ENCODE results near the gene EPS8L1. TPM values are rescaled to one million over a fixed set of nuclear protein-coding genes. Genes with fewer than 3 reads are reported as not detected.
"Not testable (repeated sequence)": the region's sequence is repeated elsewhere in the genome, so short reads cannot be mapped to it uniquely, and the experiment has no call there.

The EPS8L1 gene
- total RNA-seq, 1 donor: 2.2 TPM

- no peak overlapping the region for H3K4me3 ChIP-seq (ENCODE audit: low read depth, low read length)
- DNase-seq (ENCODE audit: low read depth): no peak
- TF ChIP-seq CTCF (IDR thresholded peaks at IDR 0.05; ENCODE audit: insufficient read depth, low read depth, low read length): no peak
Observed at GRCh38 chr19:55053735-55054134, 21.9 kb upstream of the EPS8L1 start.

GRCh38 chr19:55056827-55057226 is 18.8 kb upstream of the EPS8L1 start:
- DNase-seq (ENCODE audit: low read depth): no peak
- TF ChIP-seq CTCF (IDR thresholded peaks at IDR 0.05; ENCODE audit: insufficient read depth, low read depth, low read length): no peak

GRCh38 chr19:55058781-55059610 is 16.7 kb upstream of the EPS8L1 start:
- no peak for TF ChIP-seq CTCF (IDR thresholded peaks at IDR 0.05; ENCODE audit: insufficient read depth, low read depth, low read length)
- no peak for DNase-seq (ENCODE audit: low read depth)
- H3K4me3 ChIP-seq (ENCODE audit: low read depth, low read length): no peak overlapping the region

More at GRCh38 chr19:55056827-55057226, 18.8 kb upstream of the EPS8L1 start:
- H3K4me3 ChIP-seq (ENCODE audit: low read depth, low read length): no peak overlapping the region

- DNase-seq (ENCODE audit: low read depth): peak; percentile 42
- not testable (repeated sequence) for H3K4me3 ChIP-seq (ENCODE audit: low read depth, low read length)
Observed at GRCh38 chr19:55060287-55060686, 15.4 kb upstream of the EPS8L1 start.

- peak within 1 kb of the TSS; percentile 72 for H3K4me3 ChIP-seq (ENCODE audit: low read depth, low read length)
- DNase-seq (ENCODE audit: low read depth): peak; percentile 96
- TF ChIP-seq CTCF (IDR thresholded peaks at IDR 0.05; ENCODE audit: insufficient read depth, low read depth, low read length): no peak
Observed at GRCh38 chr19:55062735-55063491, 12.8 kb upstream of the EPS8L1 start, which contains the start of gene RDH13. TSS of gene RDH13 (minus strand) at chr19:55063148. CDS start at chr19:55063032, 116 bp downstream.

- TF ChIP-seq CTCF (IDR thresholded peaks at IDR 0.05; ENCODE audit: insufficient read depth, low read depth, low read length): no peak
- peak overlapping the region; percentile 32 for H3K4me3 ChIP-seq (ENCODE audit: low read depth, low read length)
- no peak for DNase-seq (ENCODE audit: low read depth)
Observed at GRCh38 chr19:55063492-55063843, 12.2 kb upstream of the EPS8L1 start.

GRCh38 chr19:55065516-55065915 is 10.2 kb upstream of the EPS8L1 start:
- not testable (repeated sequence) for H3K4me3 ChIP-seq (ENCODE audit: low read depth, low read length); DNase-seq (ENCODE audit: low read depth)
